ENCODE measurements around the gene CELA2A.

DNA sequence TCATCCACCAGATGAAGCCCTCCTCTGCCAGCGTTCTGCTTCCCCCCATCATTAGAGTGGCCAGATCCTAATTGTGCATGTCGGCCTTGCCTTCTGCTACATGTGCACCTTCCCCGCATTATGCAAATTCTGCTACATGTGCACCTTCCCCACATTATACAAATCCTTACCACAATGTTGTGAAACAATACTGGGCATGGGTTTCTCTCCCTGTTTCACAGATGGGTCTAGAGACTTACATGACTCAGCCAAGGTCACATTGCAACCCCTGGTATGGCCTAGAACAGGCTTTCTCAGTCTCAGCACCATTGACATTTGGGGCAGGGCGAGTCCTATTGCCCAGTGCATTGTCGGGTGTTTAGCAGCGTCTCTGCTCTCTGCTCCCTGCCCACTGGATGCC is 1.0 kb upstream of the CELA2A start:
- no peak for TF ChIP-seq POLR2A (IDR thresholded peaks at IDR 0.05)
- TF ChIP-seq CTCF (IDR thresholded peaks at IDR 0.05): no peak
- TF ChIP-seq POLR2AphosphoS5 (IDR thresholded peaks at IDR 0.05): no peak

All from breast epithelium (tissue), 3 donors.